HCT116 (cell line): Measurements from ENCODE around the gene SORL1. TPM values are rescaled to one million over a fixed set of nuclear protein-coding genes. Genes with fewer than 3 reads are reported as not detected.

Experiments
- ATAC-seq: fragments of 200-7000 bp; cut with Tn5 transposase; 2 replicates; pipeline ENCODE4 v1.9.1; 2020; ENCODE audit warnings: mild to moderate bottlenecking, moderate library complexity
- BruUV-seq: library from RNA; stranded (reverse); fragments of 400-500 nt; replicated peaks from 2 replicates; lab custom pipeline; 2021; lab: Mats Ljungman, UMichigan
- CTCF ChIA-PET: fragments of 300-600 bp; sonication (Branson Sonifier 250); formaldehyde crosslinking; loops from one replicate; lab custom pipeline; 2021; ENCODE audit warnings: antibody characterized with exemption; lab: Charles Lee
- POLR2A ChIA-PET: fragments of 300-600, 350-600 bp; sonication (Branson Sonifier 250); formaldehyde crosslinking; loops from one replicate; lab custom pipeline; 2021; ENCODE audit warnings: antibody characterized with exemption; lab: Charles Lee
- RAD21 ChIA-PET, 2 experiments: fragments of 300-600 bp; sonication (Branson Sonifier 250); formaldehyde crosslinking; loops; one replicate each; lab custom pipeline; 2023; ENCODE audit warnings: low total read pairs in 2 of 2; ENCODE audit not compliant: uncharacterized antibody in 2 of 2, unreplicated experiment in 2 of 2, low non-redundant PET in 1 of 2; lab: Charles Lee
- DNase-seq: peaks from one replicate; pipeline ENCODE4 v3.0.0-alpha.2; 2010; ENCODE audit warnings: low read depth, low spot score
- H2AFZ ChIP-seq: fragments of 200-600 bp; shearing (Covaris generic), sonication (generic); 2 replicates; pipeline ENCODE4 v1.6.1; 2017; ENCODE audit warnings: low read depth, mixed run types, mixed read lengths, antibody characterized with exemption, low read length; ENCODE audit not compliant: poor library complexity, severe bottlenecking
- H3K27ac ChIP-seq: 2 replicates; pipeline ENCODE4 v1.5.1; 2012; ENCODE audit warnings: low read depth, low read length
- H3K27me3 ChIP-seq: fragments of 200-600 bp; sonication (generic); 2 replicates; pipeline ENCODE4 v1.6.1; 2016; ENCODE audit warnings: mixed run types, low read length, mixed read lengths; ENCODE audit not compliant: insufficient read depth
- H3K36me3 ChIP-seq, 2 experiments: fragments of 200-500 bp in 1 of 2; fragments of 200-600 bp in 1 of 2; sonication (Bioruptor generic) in 1 of 2; sonication (generic) in 1 of 2; 2 replicates each; pipeline versions ENCODE4 v1.5.1 to v1.6.1; 2014 to 2016; ENCODE audit warnings: low read length in 2 of 2, inconsistent platforms in 1 of 2, mixed read lengths in 1 of 2, mixed run types in 1 of 2; ENCODE audit not compliant: insufficient read depth in 2 of 2, control insufficient read depth in 1 of 2
- H3K4me1 ChIP-seq, 2 experiments: fragments of 200-600 bp in 1 of 2; sonication (generic) in 1 of 2; 2 replicates each; pipeline versions ENCODE4 v1.5.1 to v1.6.1; 2012 to 2017; ENCODE audit warnings: low read length in 2 of 2, inconsistent platforms in 1 of 2, mild to moderate bottlenecking in 1 of 2, mixed read lengths in 1 of 2, mixed run types in 1 of 2, moderate library complexity in 1 of 2; ENCODE audit not compliant: insufficient read depth in 2 of 2, control insufficient read depth in 1 of 2
- H3K4me2 ChIP-seq: fragments of 200-600 bp; sonication (generic); 2 replicates; pipeline ENCODE4 v1.6.1; 2017; ENCODE audit warnings: mixed run types, low read length, mixed read lengths
- H3K4me3 ChIP-seq, 2 experiments: fragments of 200-600 bp in 1 of 2; sonication (generic) in 1 of 2; replicated peaks in 1 of 2; 2 replicates each; pipeline ENCODE4 v1.5.1; 2011 to 2016; ENCODE audit warnings: low read length in 2 of 2, control low read depth in 1 of 2, low read depth in 1 of 2, mild to moderate bottlenecking in 1 of 2, mixed read lengths in 1 of 2, mixed run types in 1 of 2
- H3K79me2 ChIP-seq: fragments of 200-600 bp; sonication (generic); 2 replicates; pipeline ENCODE4 v1.6.1; 2017; ENCODE audit warnings: mild to moderate bottlenecking, mixed run types, low read length, moderate library complexity, mixed read lengths; ENCODE audit not compliant: insufficient read depth
- H3K9ac ChIP-seq: fragments of 200-600 bp; sonication (generic); 2 replicates; pipeline ENCODE4 v1.6.1; 2016; ENCODE audit warnings: low read length, mixed read lengths
- H3K9me2 ChIP-seq: fragments of 200-600 bp; sonication (generic), shearing (Covaris generic); 2 replicates; pipeline ENCODE4 v1.6.1; 2017; ENCODE audit warnings: mixed run types, mild to moderate bottlenecking, moderate library complexity; ENCODE audit not compliant: insufficient read depth
- H3K9me3 ChIP-seq, 2 experiments: fragments of 200-500 bp in 1 of 2; fragments of 200-600 bp in 1 of 2; sonication (Bioruptor generic) in 1 of 2; sonication (generic) in 1 of 2; 2 replicates each; pipeline ENCODE4 v1.6.1; 2014 to 2017; ENCODE audit warnings: low read length in 2 of 2, mixed read lengths in 2 of 2, inconsistent platforms in 1 of 2, low read depth in 1 of 2, mild to moderate bottlenecking in 1 of 2, mixed run types in 1 of 2, moderate library complexity in 1 of 2; ENCODE audit not compliant: control insufficient read depth in 1 of 2, insufficient read depth in 1 of 2
- H4K20me1 ChIP-seq: fragments of 200-600 bp; sonication (generic), shearing (Covaris generic); 2 replicates; pipeline ENCODE4 v1.6.1; 2017; ENCODE audit warnings: mixed run types, mild to moderate bottlenecking, moderate library complexity; ENCODE audit not compliant: insufficient read depth
- CBX3 ChIP-seq: IDR thresholded peaks from 2 replicates; pipeline ENCODE4 v1.6.1; 2012; ENCODE audit warnings: low read depth
- CEBPB ChIP-seq: IDR thresholded peaks from 2 replicates; pipeline ENCODE4 v1.6.1; 2012; ENCODE audit warnings: low read depth
- EGR1 ChIP-seq: IDR thresholded peaks from 2 replicates; pipeline ENCODE4 v1.6.1; 2012; ENCODE audit warnings: low read depth
- ELF1 ChIP-seq: IDR thresholded peaks from 2 replicates; pipeline ENCODE4 v1.6.1; 2012; ENCODE audit warnings: low read depth, borderline replicate concordance
- EZH2 ChIP-seq: fragments of 200-600 bp; sonication (generic); IDR thresholded peaks from 2 replicates; pipeline ENCODE4 v1.6.1; 2017; ENCODE audit warnings: antibody characterized with exemption, mixed run types
- FOSL1 ChIP-seq: IDR thresholded peaks from 2 replicates; pipeline ENCODE4 v1.6.1; 2012; ENCODE audit warnings: low read depth
- JUND ChIP-seq: IDR thresholded peaks from 2 replicates; pipeline ENCODE4 v1.6.1; 2012
- POLR2A ChIP-seq: IDR thresholded peaks from 2 replicates; pipeline ENCODE4 v1.7.0; 2011; ENCODE audit warnings: borderline replicate concordance; ENCODE audit not compliant: insufficient read depth, insufficient read length; ENCODE audit errors: extremely low read depth
- POLR2AphosphoS5 ChIP-seq: IDR thresholded peaks from 2 replicates; pipeline ENCODE4 v1.6.1; 2011; ENCODE audit warnings: mild to moderate bottlenecking, low read depth, low read length, moderate library complexity
- RAD21 ChIP-seq: IDR thresholded peaks from 2 replicates; pipeline ENCODE4 v1.6.1; 2012; ENCODE audit warnings: low read depth, mild to moderate bottlenecking
- SIN3A ChIP-seq: IDR thresholded peaks from 2 replicates; pipeline ENCODE4 v1.6.1; 2012; ENCODE audit warnings: low read depth
- SP1 ChIP-seq: IDR thresholded peaks from 2 replicates; pipeline ENCODE4 v1.6.1; 2012; ENCODE audit warnings: low read depth
- SRF ChIP-seq: IDR thresholded peaks from 2 replicates; pipeline ENCODE4 v1.6.1; 2012; ENCODE audit warnings: low read depth
- TCF7L2 ChIP-seq: IDR thresholded peaks from 2 replicates; pipeline ENCODE4 v1.7.0; 2011; ENCODE audit warnings: borderline replicate concordance, inconsistent platforms; ENCODE audit not compliant: insufficient read depth, insufficient read length; ENCODE audit errors: extremely low read depth
- ZNF274 ChIP-seq: fragments of 200-500 bp; sonication (Bioruptor generic); IDR thresholded peaks from 2 replicates; pipeline ENCODE4 v1.6.1; 2014; ENCODE audit warnings: mild to moderate bottlenecking, low read depth, low read length, inconsistent platforms
- intact Hi-C: fragments of 100-400 bp; cut with micrococcal nuclease; formaldehyde crosslinking; loops from 2 replicates; pipeline ENCODE4 v1.10.0; 2022
- total RNA-seq: library from RNA; stranded (reverse); gene quantifications from one replicate; pipeline ENCODE4 v1.2.1, GENCODE V29; 2021; ENCODE audit not compliant: unreplicated experiment
- TF ChIP-seq, protein P1 (sequence below): IDR thresholded peaks from 2 replicates; pipeline ENCODE4 v1.6.1; 2012
- TF ChIP-seq, protein P2 (sequence below): IDR thresholded peaks from 2 replicates; pipeline ENCODE4 v1.6.1; 2012; ENCODE audit warnings: low read depth
- TF ChIP-seq, protein P3 (sequence below): IDR thresholded peaks from 2 replicates; pipeline ENCODE4 v1.6.1; 2012
- TF ChIP-seq, protein P4 (sequence below): IDR thresholded peaks from 2 replicates; pipeline ENCODE4 v1.6.1; 2011; ENCODE audit warnings: mild to moderate bottlenecking, low read length, moderate library complexity; ENCODE audit not compliant: insufficient replicate concordance; ENCODE audit errors: extremely low read depth
- TF ChIP-seq, protein P5 (sequence below), 3 experiments: fragments of 200-600 bp in 1 of 3; sonication (generic) in 1 of 3; IDR thresholded peaks in 2 of 3; conservative IDR thresholded peaks in 1 of 3; 2 replicates each; pipeline ENCODE4 v1.5.1; 2012 to 2017; ENCODE audit warnings: low read depth in 2 of 3, low read length in 2 of 3, antibody characterized with exemption in 1 of 3, borderline replicate concordance in 1 of 3, control low read depth in 1 of 3, mild to moderate bottlenecking in 1 of 3, mixed read lengths in 1 of 3, mixed run types in 1 of 3, moderate library complexity in 1 of 3; ENCODE audit not compliant: insufficient read depth in 1 of 3

SORL1 gene
- total RNA-seq, 1 experiment from 2014 or later, result 17.4 TPM

DNA sequence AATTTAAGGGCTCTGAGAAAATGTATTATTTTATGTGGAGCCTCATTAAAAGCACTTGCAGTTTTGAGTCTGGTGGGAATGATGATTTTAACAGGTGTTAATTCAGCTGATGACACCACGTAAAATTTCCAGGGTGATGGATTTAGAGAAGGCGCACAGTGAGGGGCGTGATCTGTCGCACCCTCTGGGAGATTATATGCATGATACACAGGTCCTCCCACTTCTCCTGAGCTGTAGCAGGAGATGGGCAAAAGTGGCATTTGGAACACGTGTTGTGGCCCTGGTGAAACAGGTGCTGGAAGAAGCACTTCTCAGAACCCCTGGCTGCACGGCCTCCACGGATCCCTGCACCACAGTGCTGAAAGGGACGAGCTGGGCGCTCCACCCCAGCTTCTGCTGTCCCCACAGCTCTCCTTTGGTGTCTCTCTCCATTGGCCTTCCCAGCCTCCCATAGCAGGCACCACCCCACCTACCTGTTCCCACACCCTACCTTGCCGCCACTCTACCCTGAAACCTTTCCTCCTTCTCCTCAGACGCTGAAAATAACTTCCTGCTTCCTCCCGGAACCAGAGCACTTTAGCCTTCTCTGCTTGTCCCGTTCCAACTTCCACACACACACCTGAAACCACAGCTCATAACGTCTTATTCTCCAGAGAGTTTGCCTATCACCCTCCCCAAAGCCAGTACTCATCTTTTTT lies 6.9 kb upstream of the SORL1 start:
- Histone ChIP-seq H3K36me3 (no peaks in the 10 kb centered on the region), H2AFZ (no peak overlapping the region), H4K20me1 (no peaks in the 10 kb centered on the region), H3K4me2 (no peak overlapping the region), H3K9ac (no peak overlapping the region), H3K27me3 (no peaks in the 10 kb centered on the region), H3K9me2 (no peaks in the 10 kb centered on the region), H3K4me3 (no peak overlapping the region), H3K4me1 (no peaks in the 10 kb centered on the region), H3K27ac (no peak overlapping the region), H3K9me3 (no peaks in the 10 kb centered on the region), H3K79me2 (no peaks in the 10 kb centered on the region)
- no peak for DNase-seq
- intact Hi-C loops, result no loop called here
- ChIA-PET POLR2A (no interaction called here), CTCF (no interaction called here), RAD21 (no interaction called here)
- BruUV-seq, result no TSS peak
- ATAC-seq, result no peak
- TF ChIP-seq EGR1 (no peak), SIN3A (no peak), CBX3 (no peak), POLR2AphosphoS5 (no peak), RAD21 (no peak), EZH2 (no peak), ELF1 (no peak), SRF (no peak), SP1 (no peak), FOSL1 (no peak), JUND (no peak), CEBPB (no peak), TCF7L2 (no peak), ZNF274 (no peak), POLR2A (no peak)
- TF ChIP-seq, protein P1, sequence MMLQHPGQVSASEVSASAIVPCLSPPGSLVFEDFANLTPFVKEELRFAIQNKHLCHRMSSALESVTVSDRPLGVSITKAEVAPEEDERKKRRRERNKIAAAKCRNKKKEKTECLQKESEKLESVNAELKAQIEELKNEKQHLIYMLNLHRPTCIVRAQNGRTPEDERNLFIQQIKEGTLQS, result no peak
- TF ChIP-seq, protein P2, sequence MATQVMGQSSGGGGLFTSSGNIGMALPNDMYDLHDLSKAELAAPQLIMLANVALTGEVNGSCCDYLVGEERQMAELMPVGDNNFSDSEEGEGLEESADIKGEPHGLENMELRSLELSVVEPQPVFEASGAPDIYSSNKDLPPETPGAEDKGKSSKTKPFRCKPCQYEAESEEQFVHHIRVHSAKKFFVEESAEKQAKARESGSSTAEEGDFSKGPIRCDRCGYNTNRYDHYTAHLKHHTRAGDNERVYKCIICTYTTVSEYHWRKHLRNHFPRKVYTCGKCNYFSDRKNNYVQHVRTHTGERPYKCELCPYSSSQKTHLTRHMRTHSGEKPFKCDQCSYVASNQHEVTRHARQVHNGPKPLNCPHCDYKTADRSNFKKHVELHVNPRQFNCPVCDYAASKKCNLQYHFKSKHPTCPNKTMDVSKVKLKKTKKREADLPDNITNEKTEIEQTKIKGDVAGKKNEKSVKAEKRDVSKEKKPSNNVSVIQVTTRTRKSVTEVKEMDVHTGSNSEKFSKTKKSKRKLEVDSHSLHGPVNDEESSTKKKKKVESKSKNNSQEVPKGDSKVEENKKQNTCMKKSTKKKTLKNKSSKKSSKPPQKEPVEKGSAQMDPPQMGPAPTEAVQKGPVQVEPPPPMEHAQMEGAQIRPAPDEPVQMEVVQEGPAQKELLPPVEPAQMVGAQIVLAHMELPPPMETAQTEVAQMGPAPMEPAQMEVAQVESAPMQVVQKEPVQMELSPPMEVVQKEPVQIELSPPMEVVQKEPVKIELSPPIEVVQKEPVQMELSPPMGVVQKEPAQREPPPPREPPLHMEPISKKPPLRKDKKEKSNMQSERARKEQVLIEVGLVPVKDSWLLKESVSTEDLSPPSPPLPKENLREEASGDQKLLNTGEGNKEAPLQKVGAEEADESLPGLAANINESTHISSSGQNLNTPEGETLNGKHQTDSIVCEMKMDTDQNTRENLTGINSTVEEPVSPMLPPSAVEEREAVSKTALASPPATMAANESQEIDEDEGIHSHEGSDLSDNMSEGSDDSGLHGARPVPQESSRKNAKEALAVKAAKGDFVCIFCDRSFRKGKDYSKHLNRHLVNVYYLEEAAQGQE, result no peak
- TF ChIP-seq, protein P3, sequence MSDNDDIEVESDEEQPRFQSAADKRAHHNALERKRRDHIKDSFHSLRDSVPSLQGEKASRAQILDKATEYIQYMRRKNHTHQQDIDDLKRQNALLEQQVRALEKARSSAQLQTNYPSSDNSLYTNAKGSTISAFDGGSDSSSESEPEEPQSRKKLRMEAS, result no peak
- TF ChIP-seq, protein P4, sequence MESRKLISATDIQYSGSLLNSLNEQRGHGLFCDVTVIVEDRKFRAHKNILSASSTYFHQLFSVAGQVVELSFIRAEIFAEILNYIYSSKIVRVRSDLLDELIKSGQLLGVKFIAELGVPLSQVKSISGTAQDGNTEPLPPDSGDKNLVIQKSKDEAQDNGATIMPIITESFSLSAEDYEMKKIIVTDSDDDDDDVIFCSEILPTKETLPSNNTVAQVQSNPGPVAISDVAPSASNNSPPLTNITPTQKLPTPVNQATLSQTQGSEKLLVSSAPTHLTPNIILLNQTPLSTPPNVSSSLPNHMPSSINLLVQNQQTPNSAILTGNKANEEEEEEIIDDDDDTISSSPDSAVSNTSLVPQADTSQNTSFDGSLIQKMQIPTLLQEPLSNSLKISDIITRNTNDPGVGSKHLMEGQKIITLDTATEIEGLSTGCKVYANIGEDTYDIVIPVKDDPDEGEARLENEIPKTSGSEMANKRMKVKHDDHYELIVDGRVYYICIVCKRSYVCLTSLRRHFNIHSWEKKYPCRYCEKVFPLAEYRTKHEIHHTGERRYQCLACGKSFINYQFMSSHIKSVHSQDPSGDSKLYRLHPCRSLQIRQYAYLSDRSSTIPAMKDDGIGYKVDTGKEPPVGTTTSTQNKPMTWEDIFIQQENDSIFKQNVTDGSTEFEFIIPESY, result no peak
- TF ChIP-seq, protein P5, sequence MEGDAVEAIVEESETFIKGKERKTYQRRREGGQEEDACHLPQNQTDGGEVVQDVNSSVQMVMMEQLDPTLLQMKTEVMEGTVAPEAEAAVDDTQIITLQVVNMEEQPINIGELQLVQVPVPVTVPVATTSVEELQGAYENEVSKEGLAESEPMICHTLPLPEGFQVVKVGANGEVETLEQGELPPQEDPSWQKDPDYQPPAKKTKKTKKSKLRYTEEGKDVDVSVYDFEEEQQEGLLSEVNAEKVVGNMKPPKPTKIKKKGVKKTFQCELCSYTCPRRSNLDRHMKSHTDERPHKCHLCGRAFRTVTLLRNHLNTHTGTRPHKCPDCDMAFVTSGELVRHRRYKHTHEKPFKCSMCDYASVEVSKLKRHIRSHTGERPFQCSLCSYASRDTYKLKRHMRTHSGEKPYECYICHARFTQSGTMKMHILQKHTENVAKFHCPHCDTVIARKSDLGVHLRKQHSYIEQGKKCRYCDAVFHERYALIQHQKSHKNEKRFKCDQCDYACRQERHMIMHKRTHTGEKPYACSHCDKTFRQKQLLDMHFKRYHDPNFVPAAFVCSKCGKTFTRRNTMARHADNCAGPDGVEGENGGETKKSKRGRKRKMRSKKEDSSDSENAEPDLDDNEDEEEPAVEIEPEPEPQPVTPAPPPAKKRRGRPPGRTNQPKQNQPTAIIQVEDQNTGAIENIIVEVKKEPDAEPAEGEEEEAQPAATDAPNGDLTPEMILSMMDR (IDR thresholded peaks at IDR 0.05 in 2 of 3, conservative IDR thresholded peaks at IDR 0.05 in 1 of 3; ENCODE audit: borderline replicate concordance in 1 of 3, insufficient read depth in 1 of 3, low read depth in 2 of 3, low read length in 2 of 3), result no peak
